ENCODE measurements around the gene ZNF598. TPM values are rescaled to one million over a fixed set of nuclear protein-coding genes. Genes with fewer than 3 reads are reported as not detected.
"Not testable (repeated sequence)": the region's sequence is repeated elsewhere in the genome, so short reads cannot be mapped to it uniquely, and the experiment has no call there.

ZNF598 gene
- total RNA-seq, 1 experiment from 2014 or later = 70.9 TPM

DNA sequence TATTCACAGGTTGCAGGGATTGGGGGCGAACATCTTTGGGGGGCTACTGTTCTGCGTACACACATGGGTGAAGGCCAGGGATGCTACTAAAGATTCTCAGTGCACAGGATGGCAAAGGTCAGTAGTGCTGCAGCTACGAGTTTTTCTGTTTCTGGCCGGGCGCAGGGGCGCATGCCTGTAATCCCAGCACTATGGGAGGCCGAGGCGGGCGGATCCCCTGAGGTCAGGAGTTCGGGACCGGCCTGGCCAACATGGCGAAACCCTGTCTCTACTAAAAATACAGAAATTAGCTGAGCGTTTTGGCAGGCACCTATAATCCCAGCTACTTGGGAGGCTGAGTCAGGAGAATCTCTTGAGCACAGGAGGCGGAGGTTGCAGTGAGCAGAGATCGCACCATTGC lies 3.9 kb upstream of the ZNF598 start:
- Histone ChIP-seq H3K23ac (ENCODE audit: insufficient read length, low read depth, low read length) (no peak overlapping the region), H2AFZ (ENCODE audit: low read length) (no peak overlapping the region), H3K4me2 (ENCODE audit: insufficient read depth, insufficient read length, low read length) (no peak overlapping the region), H2BK5ac (ENCODE audit: insufficient read length, low read length) (no peak overlapping the region), H3K9me3 (ENCODE audit: control insufficient read depth, low read depth, low read length) (no peaks in the 10 kb centered on the region), H2AK5ac (ENCODE audit: insufficient read length, low read length) (no peak overlapping the region), H3K23me2 (ENCODE audit: insufficient read length, low read depth, low read length, poor library complexity, severe bottlenecking) (peaks cover 10% of the 10 kb centered on the region), H4K91ac (ENCODE audit: insufficient read length, low read depth, low read length) (no peak overlapping the region), H4K5ac (ENCODE audit: insufficient read length, low read depth, low read length) (no peak overlapping the region), H3K4ac (ENCODE audit: low read depth, low read length) (no peak overlapping the region), H2BK20ac (ENCODE audit: low read depth, low read length, poor library complexity, severe bottlenecking) (no peak overlapping the region), H2BK12ac (ENCODE audit: insufficient read length, low read depth, low read length) (no peak overlapping the region), H3K79me1 (ENCODE audit: insufficient read depth, low read depth, low read length, poor library complexity, severe bottlenecking) (no peaks in the 10 kb centered on the region), H4K8ac (replicated peaks; ENCODE audit: insufficient read length, low read depth, low read length) (no peak overlapping the region), H3K27me3 (ENCODE audit: insufficient read depth, low read length) (no peaks in the 10 kb centered on the region), H3K18ac (ENCODE audit: insufficient read length, low read depth, low read length) (no peak overlapping the region), H3K56ac (ENCODE audit: insufficient read length, low read depth, low read length) (no peak overlapping the region), H4K20me1 (ENCODE audit: control insufficient read depth, insufficient read depth, insufficient read length) (no peaks in the 10 kb centered on the region), H3K14ac (ENCODE audit: insufficient read depth, low read length) (no peak overlapping the region), H3K27ac (ENCODE audit: insufficient read length, low read depth, low read length) (no peak overlapping the region), H3K4me1 (ENCODE audit: insufficient read depth, low read length) (peaks cover 4% of the 10 kb centered on the region; the same call in 1 of the 2 replicates), H3K79me2 (ENCODE audit: insufficient read depth, low read length) (peaks cover 5% of the 10 kb centered on the region; the same call in 1 of the 2 replicates), H3K9ac (ENCODE audit: extremely low read depth, insufficient read length, low read length) (no peak overlapping the region), H2BK120ac (ENCODE audit: low read depth, low read length, poor library complexity, severe bottlenecking) (no peak overlapping the region), H2BK15ac (ENCODE audit: low read depth, low read length) (no peak overlapping the region), H3T11ph (ENCODE audit: low read length) (no peak overlapping the region)
- Mint-ChIP-seq H3K4me3 (no peak overlapping the region; a peak in 1 of 5 replicates), H3K27me3 (ENCODE audit: low read depth) (peaks cover 23% of the 10 kb centered on the region), H3K36me3 (ENCODE audit: insufficient read depth in 1 of 3, low read depth in 3 of 3) (peaks cover under 1 to 3% (median 2%) of the 10 kb centered on the region in 3 experiments; a peak in 5 of 7 replicates), H3K9me3 (no peaks in the 10 kb centered on the region), H3K27ac (no peak overlapping the region), H3K4me1 (peaks cover 7 to 9% of the 10 kb centered on the region in 2 experiments)
- TF ChIP-seq, protein P1, sequence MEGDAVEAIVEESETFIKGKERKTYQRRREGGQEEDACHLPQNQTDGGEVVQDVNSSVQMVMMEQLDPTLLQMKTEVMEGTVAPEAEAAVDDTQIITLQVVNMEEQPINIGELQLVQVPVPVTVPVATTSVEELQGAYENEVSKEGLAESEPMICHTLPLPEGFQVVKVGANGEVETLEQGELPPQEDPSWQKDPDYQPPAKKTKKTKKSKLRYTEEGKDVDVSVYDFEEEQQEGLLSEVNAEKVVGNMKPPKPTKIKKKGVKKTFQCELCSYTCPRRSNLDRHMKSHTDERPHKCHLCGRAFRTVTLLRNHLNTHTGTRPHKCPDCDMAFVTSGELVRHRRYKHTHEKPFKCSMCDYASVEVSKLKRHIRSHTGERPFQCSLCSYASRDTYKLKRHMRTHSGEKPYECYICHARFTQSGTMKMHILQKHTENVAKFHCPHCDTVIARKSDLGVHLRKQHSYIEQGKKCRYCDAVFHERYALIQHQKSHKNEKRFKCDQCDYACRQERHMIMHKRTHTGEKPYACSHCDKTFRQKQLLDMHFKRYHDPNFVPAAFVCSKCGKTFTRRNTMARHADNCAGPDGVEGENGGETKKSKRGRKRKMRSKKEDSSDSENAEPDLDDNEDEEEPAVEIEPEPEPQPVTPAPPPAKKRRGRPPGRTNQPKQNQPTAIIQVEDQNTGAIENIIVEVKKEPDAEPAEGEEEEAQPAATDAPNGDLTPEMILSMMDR (conservative IDR thresholded peaks at IDR 0.05) = no peak
- DNase-seq = no peak
- WGBS (ENCODE audit: extremely low coverage, insufficient read length, low lambda C conversion rate) = no CpG with 5 or more reads among the region's 15 CpGs

DNA sequence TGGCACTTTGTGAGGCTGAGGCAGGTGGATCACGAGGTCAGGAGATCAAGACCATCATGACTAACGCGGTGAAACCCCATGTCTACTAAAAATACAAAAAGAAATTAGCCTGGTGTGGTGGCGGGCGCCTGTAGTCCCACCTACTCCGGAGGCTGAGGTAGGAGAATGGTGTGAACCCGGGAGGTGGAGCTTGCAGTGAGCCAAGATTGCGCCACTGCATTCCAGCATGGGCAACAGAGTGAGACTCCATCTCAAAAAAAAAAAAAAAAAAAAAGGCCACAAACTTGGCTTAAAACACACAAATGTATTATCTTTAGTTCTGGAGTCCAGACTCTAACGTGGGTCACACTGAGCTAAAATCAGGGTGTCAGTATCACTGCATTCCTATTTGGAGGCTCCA lies 2.1 kb upstream of the ZNF598 start:
- H2BK12ac ChIP-seq (ENCODE audit: insufficient read length, low read depth, low read length); H3K4ac ChIP-seq (ENCODE audit: low read depth, low read length); H3K23ac ChIP-seq (ENCODE audit: insufficient read length, low read depth, low read length); H3K27ac ChIP-seq (ENCODE audit: insufficient read length, low read depth, low read length); H3K9me3 Mint-ChIP-seq; H3K56ac ChIP-seq (ENCODE audit: insufficient read length, low read depth, low read length); H3K4me3 Mint-ChIP-seq; H3T11ph ChIP-seq (ENCODE audit: low read length); H4K5ac ChIP-seq (ENCODE audit: insufficient read length, low read depth, low read length); H4K8ac ChIP-seq (replicated peaks; ENCODE audit: insufficient read length, low read depth, low read length); H4K20me1 ChIP-seq (ENCODE audit: control insufficient read depth, insufficient read depth, insufficient read length); H3K9me3 ChIP-seq (ENCODE audit: control insufficient read depth, low read depth, low read length); H2BK15ac ChIP-seq (ENCODE audit: low read depth, low read length); H3K4me2 ChIP-seq (ENCODE audit: insufficient read depth, insufficient read length, low read length); H2BK20ac ChIP-seq (ENCODE audit: low read depth, low read length, poor library complexity, severe bottlenecking); DNase-seq; H2BK5ac ChIP-seq (ENCODE audit: insufficient read length, low read length); H2AK5ac ChIP-seq (ENCODE audit: insufficient read length, low read length); H3K9ac ChIP-seq (ENCODE audit: extremely low read depth, insufficient read length, low read length); H3K4me1 ChIP-seq (ENCODE audit: insufficient read depth, low read length); H2BK120ac ChIP-seq (ENCODE audit: low read depth, low read length, poor library complexity, severe bottlenecking); H2AFZ ChIP-seq (ENCODE audit: low read length); H3K18ac ChIP-seq (ENCODE audit: insufficient read length, low read depth, low read length); H3K27ac Mint-ChIP-seq; H3K14ac ChIP-seq (ENCODE audit: insufficient read depth, low read length); H3K27me3 Mint-ChIP-seq (ENCODE audit: low read depth); H4K91ac ChIP-seq (ENCODE audit: insufficient read length, low read depth, low read length); H3K27me3 ChIP-seq (ENCODE audit: insufficient read depth, low read length): not testable (repeated sequence)
- WGBS (ENCODE audit: extremely low coverage, insufficient read length, low lambda C conversion rate) = no CpG with 5 or more reads among the region's 9 CpGs
- H3K4me1 Mint-ChIP-seq = peaks cover 15 to 21% of the 10 kb centered on the region in 2 experiments
- peaks cover 21% of the 10 kb centered on the region; the same call in 1 of the 2 replicates for H3K79me2 ChIP-seq (ENCODE audit: insufficient read depth, low read length)
- peaks cover 15% of the 10 kb centered on the region for H3K79me1 ChIP-seq (ENCODE audit: insufficient read depth, low read depth, low read length, poor library complexity, severe bottlenecking)
- H3K36me3 Mint-ChIP-seq (ENCODE audit: insufficient read depth in 1 of 3, low read depth in 3 of 3) = peaks cover 5 to 12% (median 10%) of the 10 kb centered on the region in 3 experiments
- H3K23me2 ChIP-seq (ENCODE audit: insufficient read length, low read depth, low read length, poor library complexity, severe bottlenecking) = peaks cover 11% of the 10 kb centered on the region
